AG09319 (cell line): ENCODE results near the gene CFAP43.

Experiments
- DNase-seq: peaks from one replicate; pipeline ENCODE4 v3.0.0-alpha.2; 2010; ENCODE audit warnings: low read depth; ENCODE audit errors: extremely low read depth
- TF ChIP-seq, protein P1 (sequence below): IDR thresholded peaks from 2 replicates; pipeline ENCODE4 v1.5.1; 2011; ENCODE audit warnings: low read depth, mild to moderate bottlenecking, inconsistent platforms, low read length, moderate library complexity

Gene CFAP43

DNA sequence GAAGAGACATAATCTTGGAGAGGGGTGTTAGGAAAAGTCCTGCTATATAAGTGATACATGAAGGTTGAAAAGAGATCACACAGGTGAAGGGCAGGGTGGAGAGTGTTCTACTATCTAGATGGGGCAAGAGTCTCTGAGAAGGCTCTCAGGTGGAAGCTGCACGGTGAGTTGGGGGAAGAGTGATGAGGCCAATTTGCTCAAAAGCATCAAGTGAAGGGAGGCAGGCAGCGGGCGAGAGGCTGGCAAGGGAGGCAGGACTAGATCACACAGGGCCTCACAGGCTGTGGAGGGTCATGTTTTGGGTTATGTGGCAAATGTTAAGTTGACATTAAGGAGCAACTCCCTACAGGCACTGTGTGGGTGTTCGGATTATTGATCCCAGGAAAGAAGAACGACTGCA is 143.9 kb downstream of the CFAP43 start:
- TF ChIP-seq, protein P1, sequence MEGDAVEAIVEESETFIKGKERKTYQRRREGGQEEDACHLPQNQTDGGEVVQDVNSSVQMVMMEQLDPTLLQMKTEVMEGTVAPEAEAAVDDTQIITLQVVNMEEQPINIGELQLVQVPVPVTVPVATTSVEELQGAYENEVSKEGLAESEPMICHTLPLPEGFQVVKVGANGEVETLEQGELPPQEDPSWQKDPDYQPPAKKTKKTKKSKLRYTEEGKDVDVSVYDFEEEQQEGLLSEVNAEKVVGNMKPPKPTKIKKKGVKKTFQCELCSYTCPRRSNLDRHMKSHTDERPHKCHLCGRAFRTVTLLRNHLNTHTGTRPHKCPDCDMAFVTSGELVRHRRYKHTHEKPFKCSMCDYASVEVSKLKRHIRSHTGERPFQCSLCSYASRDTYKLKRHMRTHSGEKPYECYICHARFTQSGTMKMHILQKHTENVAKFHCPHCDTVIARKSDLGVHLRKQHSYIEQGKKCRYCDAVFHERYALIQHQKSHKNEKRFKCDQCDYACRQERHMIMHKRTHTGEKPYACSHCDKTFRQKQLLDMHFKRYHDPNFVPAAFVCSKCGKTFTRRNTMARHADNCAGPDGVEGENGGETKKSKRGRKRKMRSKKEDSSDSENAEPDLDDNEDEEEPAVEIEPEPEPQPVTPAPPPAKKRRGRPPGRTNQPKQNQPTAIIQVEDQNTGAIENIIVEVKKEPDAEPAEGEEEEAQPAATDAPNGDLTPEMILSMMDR: no peak
- no peak for DNase-seq

DNA sequence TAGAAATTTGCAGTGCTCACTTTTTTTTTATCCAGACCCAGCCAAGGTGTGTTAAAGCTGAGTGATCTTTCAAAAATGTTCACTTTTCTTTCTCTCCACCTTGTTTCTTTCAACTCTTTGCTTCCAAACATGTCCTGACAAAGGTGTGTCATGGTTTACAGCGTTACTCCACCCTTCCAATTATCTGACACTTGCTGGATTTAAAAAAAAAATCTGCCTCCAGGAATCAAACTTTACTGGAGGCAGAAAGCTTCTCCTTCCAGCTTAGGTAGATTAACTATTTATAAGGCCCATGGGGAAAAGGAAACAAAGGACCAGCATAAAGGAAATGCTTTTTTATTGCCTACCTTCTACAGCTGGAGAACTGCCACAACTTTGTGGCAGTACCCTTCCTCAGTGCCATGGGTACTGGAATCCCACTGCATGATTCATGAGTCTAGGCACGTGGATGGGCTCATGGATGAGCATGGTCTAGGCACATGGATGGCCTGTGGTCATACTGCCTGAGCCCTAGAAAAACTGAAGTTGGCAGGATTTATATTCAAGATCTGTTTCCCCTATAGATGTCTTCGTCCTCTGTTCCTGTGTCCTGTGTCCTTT is 146.3 kb downstream of the CFAP43 start, which contains the start of gene COL17A1:
Gene COL17A1, minus strand, starts transcription at position 80 of the 600 bp plus-strand sequence. CDS start 5,207 bp downstream, outside the sequence.
- TF ChIP-seq, protein P1: no peak
- DNase-seq: no peak

GRCh38 chr10:104084482-104085142 is 147.6 kb downstream of the CFAP43 start:
- no peak for DNase-seq
- TF ChIP-seq, protein P1: no peak

DNA sequence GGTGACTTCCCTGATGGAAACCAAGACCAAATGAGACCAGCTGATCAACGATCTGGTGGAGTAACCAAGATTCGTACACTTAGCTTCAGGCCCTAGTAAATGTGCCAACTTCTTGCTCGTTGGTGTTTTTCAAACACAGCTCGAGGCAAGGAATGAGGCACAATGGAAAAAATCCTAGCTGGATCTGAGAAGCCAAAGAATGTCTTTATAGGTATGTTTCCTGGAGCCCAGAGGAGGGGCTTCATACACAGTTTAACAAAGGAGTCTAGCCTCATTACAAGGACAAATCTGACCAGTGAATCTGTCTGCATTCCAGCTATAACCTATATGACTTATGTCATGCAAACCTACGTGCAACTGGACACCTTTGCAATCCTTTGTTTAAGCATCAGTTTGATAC is 150.2 kb downstream of the CFAP43 start:
- no peak for DNase-seq
- TF ChIP-seq, protein P1: no peak

DNA sequence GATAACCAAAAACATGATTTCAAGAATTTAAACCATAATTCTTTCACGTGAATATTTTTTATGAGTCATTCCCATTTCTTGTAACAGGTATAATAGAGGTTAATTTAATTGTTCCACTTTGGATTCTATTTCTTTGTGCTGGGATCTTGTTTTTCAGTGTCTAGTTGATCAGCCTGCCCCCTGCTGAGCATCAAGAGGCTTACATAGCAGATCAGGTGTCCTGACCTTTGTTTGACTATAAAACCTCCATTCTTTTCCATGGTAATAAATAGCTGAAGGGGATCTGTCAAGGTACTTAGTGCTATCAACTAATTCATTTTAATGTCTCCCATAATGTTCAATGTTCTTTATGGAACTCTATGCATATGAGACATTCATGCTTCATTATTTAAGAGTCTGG is 151.4 kb downstream of the CFAP43 start:
- TF ChIP-seq, protein P1: peak; percentile 42

More for the DNA sequence above, 151.4 kb downstream of the CFAP43 start:
- DNase-seq: no peak
